HG02610 (cell line): ENCODE results near the gene AIFM3.
"Not testable (repeated sequence)": the region's sequence is repeated elsewhere in the genome, so short reads cannot be mapped to it uniquely, and the experiment has no call there.

ENCODE experiments used
- ATAC-seq: cut with Tn5 transposase; IDR thresholded peaks from one replicate; pipeline ENCODE4 v1.9.1; 2021; ENCODE audit warnings: mild to moderate bottlenecking, moderate library complexity; ENCODE audit not compliant: unreplicated experiment

The AIFM3 gene

GRCh38 chr22:20940186-20940651, 26.8 kb upstream of the AIFM3 start:
- ATAC-seq, result no peak

DNA sequence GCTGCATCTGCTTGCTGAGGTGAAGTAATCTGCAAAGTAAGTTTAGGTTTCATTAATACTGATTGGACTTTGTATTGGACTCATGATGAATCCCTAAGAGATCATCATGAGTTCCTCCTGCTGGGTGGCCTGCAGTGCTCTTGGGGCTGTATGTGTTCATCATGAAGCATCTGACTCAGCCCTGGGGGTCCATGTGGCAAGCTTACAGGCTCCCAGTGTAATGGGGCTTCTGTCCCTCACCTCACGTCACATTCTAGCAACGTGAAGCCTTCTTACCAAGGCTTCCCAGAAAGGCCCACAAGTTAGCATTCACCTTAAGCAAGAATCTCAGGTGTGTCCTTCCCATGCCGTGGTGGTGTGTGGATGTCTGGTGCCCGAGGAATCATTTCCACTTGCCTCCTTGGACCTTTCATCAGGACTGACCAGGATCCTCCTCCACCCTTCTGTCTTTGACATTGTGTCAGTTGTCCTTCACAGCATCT, 26.1 kb upstream of the AIFM3 start:
- no peak for ATAC-seq

DNA sequence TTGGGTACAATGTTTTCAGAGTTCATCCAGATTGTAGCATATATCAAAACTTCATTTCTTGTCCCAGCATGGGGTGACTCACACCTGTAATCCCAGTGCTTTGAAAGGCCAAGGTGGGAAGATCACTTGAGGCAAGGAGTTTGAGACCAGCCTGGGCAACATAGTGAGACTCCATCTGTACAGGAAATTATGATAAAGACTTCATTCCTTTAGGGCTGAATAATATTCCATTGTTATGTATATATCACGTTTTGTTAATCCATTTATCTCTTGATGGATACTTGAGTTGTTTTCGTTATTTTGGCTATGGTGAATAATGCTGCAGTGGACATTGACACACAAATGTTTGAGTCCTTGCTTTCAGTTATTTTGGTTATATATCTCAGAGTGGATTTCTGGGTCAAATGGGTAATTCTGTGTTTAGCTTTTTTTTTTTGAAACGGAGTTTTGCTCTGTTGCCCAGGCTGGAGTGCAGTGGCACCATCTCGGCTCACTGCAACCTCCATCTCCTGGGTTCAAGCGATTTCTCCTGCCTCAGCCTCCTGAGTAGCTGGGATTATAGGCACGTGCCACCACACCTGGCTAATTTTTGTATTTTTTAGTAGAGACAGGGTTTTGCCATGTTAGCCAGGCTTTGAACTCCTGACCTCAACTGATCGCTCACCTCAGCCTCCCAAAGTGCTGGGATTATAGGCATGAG, 24.7 kb upstream of the AIFM3 start:
- not testable (repeated sequence) for ATAC-seq

- no peak for ATAC-seq
Observed at GRCh38 chr22:20943104-20943933, 23.7 kb upstream of the AIFM3 start.

- ATAC-seq, result no peak
Observed at GRCh38 chr22:20944042-20944441, 23.0 kb upstream of the AIFM3 start.

- no peak for ATAC-seq
Observed at GRCh38 chr22:20945578-20945934, 21.5 kb upstream of the AIFM3 start.

- no peak for ATAC-seq
Observed at GRCh38 chr22:20946080-20946986, 20.7 kb upstream of the AIFM3 start.

DNA sequence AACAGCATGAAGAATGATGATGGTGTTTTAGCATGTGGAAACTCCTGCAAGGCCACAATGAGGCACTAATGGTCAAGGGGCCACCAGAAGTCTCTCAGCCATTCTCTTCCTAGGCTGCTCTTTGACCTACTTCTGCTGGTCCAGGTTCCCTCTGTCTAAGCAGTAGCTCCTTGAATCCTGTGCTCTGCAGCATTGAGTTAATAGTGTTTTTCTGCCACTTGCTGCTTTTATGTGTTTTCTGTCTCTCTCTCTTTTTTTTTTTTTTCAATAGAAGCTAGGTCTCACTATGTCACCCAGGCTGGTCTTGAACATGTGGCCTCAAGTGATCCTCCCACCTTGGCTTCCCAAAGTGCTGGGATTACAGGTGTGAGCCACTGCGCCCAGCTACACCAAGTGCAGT, 20.1 kb upstream of the AIFM3 start:
- ATAC-seq, result no peak

DNA sequence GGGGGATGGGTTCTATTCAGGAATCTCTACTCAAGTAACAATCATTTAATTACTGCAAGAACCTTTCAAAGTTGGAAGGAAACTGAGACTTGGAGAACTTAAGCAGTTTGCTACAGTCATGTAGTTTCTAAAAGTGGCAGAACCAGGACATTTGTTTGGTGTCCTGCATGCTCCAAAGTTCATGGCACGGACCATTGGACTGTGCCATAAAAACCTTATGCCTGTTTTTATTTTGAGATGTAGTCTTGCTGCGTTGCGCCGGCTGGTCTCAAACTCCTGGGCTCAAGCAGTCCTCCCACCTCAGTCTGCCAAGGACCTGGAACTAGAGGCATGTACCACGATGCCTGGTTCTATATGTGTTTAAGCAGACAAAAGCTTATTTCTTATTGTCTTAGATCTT, 18.6 kb upstream of the AIFM3 start:
- no peak for ATAC-seq

- ATAC-seq, result no peak
Observed at GRCh38 chr22:20948989-20949388, 18.1 kb upstream of the AIFM3 start.

DNA sequence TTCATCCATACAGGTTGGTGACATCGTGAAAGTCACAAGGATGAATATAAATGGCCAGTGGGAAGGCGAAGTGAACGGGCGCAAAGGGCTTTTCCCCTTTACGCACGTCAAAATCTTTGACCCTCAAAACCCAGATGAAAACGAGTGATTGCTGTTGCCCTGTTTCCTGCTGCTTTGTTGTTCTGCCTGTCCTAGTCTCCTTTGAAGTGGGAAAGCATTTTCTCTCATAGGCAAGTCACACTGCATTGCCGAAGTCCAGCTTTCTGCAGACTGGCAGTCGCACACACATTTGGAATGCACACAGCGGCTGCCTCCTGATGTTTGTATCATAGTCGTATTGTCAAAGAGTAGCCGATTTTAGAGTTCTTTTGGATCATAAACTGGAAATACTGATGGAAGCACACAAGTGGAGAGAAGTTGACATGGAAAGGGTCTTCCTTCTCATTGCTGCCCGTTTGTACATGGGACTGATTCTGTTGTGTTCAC, 17.3 kb upstream of the AIFM3 start:
- no peak for ATAC-seq

DNA sequence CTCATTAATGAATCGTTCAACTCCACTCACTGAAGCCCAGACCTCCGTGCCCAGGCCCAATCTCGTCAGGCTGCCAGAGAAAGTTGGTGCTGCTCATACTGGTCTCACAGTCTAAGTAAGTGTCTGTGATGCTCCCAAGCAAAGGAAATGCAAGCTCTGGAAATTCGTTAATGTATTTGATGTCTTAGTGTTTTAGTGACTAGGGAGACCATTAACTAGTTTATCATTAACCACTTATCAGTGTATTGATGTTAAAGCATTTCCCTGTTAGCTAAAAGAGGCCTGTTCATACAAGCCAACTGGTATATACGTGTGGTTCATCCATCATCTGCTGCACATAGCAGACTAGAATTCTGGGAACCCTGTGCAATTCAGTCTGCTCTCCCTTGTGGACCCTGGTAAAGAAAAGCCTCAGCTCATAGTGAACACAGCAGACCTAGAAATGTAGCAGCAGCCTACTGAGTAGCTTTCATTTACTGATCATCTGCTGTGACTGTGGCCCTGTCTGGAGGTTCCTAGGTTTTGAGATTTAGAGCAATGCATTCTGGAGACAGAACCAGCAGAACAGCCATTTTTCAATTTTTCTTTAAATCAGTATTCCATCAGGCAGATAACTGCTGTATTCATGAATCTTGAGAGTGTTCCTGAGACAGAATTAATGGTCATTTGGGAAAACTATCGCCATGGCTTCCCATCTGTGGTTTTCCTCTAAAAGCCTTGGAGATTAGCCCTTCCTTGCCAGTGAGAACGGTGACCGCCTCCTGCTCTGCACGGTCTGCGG, 15.7 kb upstream of the AIFM3 start:
- ATAC-seq, result no peak

- ATAC-seq, result no peak
Observed at GRCh38 chr22:20951932-20952380, 15.1 kb upstream of the AIFM3 start.

GRCh38 chr22:20952544-20953341, 14.3 kb upstream of the AIFM3 start:
- ATAC-seq, result no peak

DNA sequence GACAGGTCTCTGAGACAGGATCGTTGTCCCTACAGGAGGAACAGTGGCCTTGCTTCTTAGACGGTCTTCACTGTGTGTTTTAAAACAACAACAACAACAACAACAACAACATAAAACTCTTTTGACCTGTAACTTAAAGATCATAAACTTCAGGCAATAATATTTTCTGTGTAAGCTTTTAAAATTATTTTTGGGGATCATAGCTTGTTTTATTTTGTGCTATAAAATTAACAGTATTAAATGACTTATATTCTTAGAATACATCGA, 13.8 kb upstream of the AIFM3 start:
- no peak for ATAC-seq

- ATAC-seq, result no peak
Observed at GRCh38 chr22:20953668-20954500, 13.2 kb upstream of the AIFM3 start.

GRCh38 chr22:20955548-20955947, 11.5 kb upstream of the AIFM3 start:
- no peak for ATAC-seq

- ATAC-seq, result no peak
Observed at GRCh38 chr22:20956258-20957101, 10.6 kb upstream of the AIFM3 start.
